Panc1 (cell line): Measurements from ENCODE around the gene MAGI1.

Source experiments
- TCF7L2 ChIP-seq: IDR thresholded peaks from 2 replicates; pipeline ENCODE4 v1.6.1; 2011; ENCODE audit warnings: mild to moderate bottlenecking, low read depth, low read length, inconsistent platforms
- TF ChIP-seq, protein P1 (sequence below): fragments of 450-650 bp; IDR thresholded peaks from 2 replicates; pipeline ENCODE4 v1.5.1; 2017; ENCODE audit warnings: mild to moderate bottlenecking

DNA sequence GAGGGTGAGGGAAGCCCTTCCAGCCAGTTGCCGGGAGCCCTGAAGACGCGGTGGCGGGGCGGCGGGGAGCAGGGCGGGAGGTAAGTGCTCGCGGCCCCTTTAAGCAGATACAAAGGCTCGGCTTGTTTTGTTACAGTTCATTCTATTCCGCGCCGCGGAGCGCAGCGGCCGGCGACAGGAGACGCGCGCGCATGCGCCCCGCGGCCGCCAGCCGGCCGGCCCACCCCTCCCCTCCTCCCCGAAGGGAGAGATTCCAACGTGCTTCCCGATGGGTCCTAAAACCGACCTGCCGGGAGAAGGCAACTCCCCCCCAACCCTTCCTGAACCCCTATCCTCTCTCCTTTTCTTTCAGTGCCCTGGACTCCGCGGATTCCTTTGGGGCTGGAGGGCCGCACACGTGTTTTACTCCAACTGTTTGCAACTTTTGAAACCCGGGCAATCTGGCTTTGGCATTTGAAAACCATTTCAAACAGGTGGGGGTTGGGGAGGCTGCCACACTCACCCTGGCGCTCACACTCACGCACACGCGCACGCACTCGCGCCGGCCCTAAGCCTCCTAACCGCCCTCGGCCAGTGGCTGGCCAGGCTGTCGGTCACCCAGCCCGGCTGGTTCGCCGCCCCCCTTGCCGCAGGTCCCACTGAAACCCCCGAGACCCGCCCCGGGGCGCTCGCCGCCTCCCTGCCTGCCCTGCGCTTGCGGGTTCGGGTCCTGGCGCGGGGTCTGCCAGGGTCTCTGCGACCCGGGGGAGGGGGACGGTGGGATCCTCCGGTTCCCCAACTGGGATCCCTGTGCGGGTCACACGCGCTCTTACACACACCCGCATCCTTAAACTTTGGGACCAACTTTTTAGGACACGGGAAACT lies at the start of gene MAGI1:
- TF ChIP-seq, protein P1, sequence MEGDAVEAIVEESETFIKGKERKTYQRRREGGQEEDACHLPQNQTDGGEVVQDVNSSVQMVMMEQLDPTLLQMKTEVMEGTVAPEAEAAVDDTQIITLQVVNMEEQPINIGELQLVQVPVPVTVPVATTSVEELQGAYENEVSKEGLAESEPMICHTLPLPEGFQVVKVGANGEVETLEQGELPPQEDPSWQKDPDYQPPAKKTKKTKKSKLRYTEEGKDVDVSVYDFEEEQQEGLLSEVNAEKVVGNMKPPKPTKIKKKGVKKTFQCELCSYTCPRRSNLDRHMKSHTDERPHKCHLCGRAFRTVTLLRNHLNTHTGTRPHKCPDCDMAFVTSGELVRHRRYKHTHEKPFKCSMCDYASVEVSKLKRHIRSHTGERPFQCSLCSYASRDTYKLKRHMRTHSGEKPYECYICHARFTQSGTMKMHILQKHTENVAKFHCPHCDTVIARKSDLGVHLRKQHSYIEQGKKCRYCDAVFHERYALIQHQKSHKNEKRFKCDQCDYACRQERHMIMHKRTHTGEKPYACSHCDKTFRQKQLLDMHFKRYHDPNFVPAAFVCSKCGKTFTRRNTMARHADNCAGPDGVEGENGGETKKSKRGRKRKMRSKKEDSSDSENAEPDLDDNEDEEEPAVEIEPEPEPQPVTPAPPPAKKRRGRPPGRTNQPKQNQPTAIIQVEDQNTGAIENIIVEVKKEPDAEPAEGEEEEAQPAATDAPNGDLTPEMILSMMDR, result no peak
- 0 out of 2 replicates have a peak, but pooled peaks have one; percentile 29 for TF ChIP-seq TCF7L2
